CD4-positive, alpha-beta T cell treated with Interleukin-12 subunit alpha and Interleukin-12 subunit beta, for 1 hour (primary cell): ENCODE measurements around the gene ST3GAL5.

Experiments
- DNase-seq: peaks from one replicate; pipeline ENCODE4 v3.0.0-alpha.2; 2020

The ST3GAL5 gene

DNA sequence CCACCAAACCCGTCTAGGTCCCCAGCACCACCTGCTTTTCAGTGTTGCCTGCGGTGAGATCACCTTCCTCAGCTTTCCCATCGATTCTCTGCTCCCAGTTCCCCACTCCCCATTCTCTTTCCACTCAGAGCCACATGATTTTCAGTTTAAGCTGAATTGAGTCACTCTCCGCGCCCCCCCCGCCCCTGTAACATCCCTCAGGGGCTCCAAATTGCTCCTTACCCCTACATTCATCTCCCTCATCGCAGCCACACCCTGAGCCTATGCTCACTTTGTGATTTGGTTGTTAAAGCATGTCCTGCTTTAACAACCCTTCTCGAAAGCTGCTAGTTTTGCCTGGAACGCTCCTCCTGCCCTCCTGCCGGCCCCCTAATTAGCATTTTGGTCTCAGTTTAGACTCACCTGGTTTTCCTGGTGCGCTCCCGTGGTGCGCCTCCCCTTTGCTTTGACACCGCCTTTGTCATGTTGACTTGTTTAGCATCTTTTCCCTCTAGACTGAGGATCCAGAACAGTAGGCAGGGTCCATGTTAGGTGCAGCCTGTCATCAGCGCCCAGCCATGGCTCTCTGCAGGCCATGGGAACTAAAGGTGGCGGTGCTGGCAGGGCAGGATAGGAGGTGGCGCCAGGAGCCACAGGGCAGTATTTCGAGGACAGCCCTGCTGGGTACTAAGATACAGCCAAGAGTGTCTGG lies 60.8 kb downstream of the ST3GAL5 start:
- no peak for DNase-seq

DNA sequence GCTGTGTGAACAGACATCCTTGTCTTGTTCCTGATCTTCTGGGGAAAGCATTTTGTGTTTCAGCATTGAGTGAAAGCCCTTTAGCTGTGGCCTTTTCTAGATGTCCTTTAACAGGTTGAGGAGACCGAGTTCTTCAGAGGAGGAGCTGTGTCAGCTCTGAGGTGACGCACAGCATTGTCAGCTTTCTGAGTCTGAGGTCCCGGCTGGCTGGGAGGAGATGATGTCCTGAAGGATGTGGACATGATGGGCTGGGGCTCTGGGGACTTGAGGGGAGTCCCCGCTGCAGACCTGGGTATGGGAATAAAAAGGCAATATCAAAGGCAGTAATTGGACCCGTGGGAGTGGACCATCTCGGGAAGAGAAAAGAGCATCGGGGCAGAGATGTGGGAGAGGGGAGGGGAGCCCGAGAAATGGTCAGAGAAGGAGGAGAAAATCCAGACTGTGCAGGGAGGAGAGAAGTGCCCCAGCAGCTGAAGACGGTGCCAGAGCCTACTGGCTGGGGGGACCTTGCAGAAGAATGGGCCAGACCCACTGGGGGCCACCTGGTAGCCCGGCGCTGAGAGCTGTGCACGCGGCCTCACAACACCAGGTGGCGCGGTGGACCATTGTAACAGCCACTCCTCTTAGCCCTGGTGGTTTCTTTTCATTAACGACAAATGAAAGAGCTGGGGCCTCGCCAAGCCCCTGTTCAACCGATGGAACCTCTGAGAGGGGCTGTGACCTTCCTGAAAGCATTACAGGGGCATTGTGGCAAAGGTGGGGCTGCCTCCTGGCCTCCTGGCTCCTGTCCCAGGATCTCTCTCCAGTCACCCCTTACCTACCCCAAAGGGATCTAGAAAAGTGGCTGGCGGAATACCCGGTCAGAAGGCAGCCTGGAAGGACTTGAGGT lies 61.6 kb downstream of the ST3GAL5 start:
- DNase-seq, result peak; percentile 85

DNA sequence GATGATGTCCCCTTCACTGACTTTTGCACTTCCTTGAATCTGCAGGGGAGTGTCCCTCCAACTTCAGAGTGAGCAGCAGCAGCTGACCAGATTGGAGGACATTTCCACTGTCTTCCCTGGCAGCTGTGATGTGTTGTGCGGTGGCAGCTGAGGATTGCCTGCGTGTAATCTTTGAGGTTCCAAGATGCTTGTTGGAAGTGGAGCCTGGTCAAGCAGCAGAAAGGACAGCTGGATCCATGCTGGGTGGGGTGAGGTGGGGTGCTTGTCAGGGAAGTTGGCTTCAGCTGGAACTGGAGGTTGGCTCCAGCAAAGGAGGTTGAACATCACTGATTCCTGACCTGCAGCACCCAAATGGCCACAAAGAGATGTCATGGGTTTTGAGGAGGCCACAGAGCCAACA lies 64.8 kb downstream of the ST3GAL5 start:
- DNase-seq, result no peak

DNA sequence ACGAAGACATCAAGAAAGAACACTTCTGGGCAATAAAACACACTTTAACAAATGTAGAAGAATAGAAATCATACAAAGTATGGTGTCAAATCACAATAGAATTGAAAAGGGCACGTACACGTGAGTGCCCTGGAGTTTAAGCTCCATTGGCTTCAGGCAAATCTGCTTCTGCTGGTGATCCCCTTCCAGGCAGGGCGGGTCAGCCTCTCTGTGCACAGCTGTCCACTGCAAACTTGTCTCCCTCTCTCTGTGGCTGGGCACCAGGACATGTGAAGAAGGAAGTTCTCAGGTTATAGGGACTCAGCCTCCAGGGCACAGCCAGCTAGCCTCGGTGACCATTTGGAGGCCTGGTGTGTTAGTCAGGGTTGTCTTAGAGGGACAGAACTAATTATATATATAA lies 66.0 kb downstream of the ST3GAL5 start:
- DNase-seq, result no peak

DNA sequence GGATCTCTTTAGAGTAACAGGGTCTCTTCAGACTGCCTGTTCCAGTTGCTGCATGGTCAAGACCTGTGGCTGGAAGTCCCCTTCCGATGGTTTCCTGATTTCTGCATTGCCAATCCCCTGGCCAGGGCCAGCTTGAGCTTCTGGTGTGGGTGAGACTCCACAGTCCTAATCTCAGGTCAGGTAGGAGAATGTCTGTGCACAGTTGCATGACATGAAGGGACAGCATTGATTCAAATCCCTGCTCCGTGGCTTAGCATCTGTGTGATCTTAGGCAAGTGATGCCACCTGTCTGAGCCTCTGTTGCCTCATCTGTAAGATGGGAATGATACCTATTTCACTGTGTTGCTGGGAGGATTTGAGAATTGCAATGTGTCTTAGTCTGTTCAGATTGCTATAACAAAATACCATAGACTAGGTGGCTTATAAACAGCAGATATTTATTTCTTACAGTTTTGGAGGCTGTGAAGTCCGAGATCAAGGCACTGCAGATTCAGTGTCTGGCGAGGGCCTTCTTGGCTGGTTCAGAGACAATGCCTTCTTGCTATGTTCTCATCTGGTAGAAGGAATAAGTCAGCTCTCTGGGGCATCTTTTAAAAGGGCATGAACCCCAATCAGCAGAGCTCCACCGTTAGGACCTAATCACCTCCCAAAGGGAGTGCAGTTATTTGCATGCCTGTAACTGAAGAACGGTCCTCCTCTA lies 68.8 kb downstream of the ST3GAL5 start:
- DNase-seq, result no peak

DNA sequence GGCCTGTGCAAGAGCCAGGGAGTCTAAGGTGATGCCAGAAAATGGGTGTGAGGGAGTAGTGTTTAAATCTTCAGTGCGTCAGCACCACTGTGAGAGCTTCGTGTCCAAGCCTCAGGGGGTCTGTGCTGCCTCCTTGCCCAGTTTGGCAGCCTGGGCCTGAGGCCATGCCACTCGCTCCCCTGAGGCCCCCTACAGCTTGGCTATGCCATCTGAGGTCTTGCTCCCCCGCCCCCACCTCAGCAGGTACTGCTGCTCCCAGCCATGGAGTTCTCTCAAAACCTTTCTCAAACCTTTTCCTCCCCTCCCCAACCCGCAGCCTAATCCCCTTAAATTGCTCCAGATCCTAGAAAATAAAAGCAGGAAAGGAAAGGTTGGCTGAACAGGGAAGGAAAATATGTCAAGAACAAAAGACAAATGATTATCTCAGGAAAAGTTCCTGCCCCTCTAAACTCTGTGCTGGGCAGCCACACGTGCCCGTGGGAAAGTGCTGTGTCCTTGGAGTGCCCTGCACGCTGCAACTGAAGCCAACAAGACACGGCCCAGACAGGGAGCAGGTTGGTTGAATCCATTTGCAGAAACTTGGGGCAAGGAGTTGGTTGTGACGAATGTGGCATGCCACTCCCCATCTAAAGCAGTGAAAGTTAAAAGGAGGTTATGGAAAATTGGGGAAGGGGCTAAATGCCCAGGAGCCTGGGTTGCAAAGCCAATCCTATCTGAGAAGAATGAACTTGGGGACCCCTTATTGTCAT lies 73.8 kb downstream of the ST3GAL5 start:
- no peak for DNase-seq

DNA sequence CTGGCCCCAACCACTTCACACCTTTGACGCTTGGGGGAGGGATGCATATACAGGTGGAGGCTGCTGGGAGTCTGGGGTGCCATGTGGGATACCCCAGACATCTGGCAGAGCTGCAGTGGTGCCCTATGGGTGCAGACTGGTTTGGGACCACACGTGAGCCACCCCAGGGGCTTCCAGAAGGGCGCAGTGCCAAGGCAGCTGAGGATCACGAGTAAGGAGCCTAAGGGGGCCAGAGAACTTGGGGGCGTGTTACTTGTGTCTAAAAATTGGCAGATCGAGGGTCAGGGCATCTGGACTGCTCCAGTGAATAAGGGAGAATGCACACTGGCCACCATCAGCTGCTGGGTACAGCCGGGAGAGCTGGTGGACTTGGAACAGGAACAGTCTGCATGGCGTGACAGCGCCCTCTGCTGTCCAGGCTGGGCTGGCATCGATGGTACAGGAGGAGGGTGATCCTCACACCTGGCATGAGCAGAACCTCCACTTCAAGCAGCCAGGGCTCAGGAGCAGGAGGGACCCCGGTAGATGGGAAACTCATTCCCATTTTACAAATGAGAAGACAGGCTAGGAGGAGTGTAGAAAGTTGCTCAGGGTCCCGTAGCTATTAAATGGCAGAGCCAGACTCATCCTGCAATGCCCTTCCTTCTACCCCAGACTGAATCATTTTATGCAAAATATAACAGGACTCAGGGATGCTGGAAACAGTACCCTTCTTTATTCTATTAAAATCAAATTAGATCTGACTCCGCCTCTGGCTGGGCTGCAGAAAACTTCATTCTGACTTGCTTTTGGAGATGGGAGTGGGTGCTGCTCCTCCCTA lies 74.6 kb downstream of the ST3GAL5 start:
- peak; percentile 77 for DNase-seq

DNA sequence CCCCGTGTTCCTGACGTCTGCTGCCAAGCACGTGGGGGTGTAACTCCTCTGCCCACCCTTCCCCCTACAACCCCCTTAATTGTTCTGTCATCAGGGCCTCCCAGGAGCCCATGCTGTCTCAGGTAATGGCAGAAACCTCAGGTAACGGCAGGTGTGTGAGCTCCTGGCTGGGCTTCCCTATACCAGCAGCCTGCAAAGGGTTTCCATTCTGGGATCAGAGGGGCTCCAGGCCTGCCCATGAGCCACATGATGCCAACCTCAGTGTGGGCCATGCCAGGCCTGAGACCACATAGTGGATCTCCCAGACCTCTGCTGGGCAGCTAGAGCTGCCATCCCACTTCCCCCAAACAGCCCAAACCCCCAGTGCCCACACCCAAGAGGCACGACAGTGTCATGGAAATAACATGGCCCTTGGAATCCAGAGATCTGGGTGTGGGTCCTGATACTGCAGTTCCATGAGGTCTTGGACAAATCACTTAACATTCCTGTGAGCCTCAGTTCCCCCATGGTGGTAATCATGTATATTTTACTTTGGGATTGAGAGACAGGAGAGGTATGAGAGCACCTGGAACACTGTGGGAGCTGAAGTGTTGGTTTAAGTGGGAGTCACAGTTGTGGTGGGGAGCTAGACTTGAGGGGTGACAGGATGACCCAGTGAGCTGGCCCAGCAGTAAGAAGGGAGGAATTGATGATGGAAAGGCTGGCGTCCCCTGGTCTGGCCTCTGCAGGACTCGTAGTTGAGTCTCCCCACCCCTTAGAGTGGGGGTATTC lies 75.4 kb downstream of the ST3GAL5 start:
- no peak for DNase-seq

DNA sequence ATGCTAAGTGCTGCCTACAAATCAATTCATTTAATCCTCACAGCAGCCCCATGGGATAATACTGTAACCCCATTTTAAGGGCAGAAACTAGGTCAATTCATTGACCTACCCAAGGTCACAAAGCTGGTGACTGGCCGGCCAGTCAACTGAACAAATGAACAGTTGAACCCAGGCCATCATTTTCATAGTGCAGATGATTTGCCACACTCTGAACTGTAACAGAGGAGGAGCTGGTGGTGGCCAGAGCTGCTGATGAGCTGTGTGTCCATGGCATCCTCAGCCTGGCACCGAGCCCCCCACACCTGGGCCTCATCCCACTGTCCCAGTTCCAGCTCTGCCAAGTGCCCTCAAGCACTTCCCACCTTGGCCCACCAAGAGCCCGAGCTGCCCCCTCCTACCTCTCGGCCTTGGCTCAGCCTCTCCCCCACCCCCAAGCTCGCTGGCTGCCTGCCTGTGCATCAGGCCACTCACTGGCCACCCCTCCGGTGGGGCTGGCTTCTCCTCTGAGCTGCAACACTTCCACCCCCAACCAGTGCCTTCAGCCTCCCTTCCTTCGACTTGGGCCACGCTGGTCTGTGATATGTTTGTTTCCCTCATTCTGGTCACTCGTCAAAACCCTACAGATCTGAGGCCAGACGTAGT lies 76.6 kb downstream of the ST3GAL5 start:
- DNase-seq, result no peak

DNA sequence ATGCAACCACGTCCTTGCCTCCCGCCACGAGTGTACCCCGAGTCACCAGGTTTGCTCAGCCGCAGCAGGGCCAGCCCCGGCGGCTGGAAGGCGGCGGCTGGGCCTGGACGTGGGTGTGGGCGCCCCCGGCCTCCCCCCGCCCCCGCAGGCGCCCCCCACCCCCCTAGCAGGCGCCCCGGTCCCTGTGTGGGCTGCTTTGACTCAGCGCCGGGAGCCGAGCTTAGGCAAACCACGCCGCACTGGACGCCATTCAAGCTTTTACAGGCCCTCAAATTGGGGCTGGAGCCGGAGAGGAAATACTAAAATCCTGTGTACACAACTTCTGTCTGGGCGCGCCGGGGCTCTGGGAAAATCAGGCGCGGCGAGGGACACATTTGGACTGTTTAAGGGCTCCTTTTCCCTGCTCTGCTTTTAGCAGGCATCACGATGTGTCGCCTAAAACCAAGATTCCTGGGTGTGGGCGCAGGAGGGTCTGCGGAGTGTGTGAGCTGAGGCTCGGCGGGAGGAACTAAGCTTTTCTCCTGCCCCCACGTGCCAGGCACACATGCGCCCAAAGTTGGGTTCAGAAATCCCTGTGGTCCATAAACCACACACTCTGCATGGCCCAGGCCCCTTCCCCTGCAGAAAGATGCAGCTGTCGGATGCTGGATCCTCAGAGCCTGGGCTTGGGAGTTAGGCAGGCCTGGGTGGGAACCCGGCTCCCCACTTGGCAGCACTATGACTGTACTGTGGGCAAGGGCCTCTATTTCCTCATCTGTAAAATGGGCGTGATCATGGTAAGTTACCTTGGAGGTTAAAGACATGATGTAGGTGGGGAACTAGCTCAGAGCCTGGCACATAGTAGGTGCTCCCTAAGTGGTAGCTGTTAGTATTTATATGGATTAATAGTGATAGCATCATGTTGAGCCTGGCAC lies 77.4 kb downstream of the ST3GAL5 start:
- no peak for DNase-seq

DNA sequence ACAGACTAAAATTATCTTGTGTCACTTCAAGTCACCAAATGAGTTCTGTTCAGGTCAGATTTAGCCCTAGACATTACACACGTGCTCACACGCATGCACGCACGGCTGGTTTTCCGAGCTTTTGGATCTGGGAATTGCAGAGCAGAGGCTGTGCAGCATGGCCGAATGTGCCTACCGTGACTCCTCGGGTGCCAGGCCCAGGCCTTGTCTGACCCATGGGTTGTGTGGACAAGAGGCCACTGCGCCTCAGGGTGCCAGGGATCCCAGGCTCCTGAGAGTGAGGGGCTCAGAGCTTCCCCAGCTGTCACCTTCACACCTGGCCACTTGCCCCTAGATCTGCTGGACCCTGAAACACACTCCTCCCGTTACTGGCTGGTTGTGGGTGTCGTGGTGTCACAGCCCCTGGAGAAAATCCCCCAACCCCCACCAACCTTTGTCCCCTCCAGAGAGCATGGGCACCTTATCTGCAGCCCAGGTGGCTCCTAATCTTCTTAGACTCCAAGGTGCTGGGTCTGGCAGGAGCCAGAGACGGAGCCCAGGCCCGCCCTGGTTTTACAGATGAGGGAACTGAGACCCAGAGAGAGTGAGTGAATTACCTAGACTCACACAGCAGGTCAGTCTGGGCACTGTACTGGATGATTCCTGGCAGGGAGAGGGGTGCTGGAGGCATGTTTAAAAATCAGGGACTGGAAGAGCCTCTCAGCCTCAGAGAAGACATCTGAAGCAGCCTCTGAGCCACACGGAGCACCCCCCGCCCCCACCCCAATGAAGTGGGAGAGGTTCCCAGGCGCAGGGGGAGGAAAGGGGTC lies 78.2 kb downstream of the ST3GAL5 start:
- no peak for DNase-seq

DNA sequence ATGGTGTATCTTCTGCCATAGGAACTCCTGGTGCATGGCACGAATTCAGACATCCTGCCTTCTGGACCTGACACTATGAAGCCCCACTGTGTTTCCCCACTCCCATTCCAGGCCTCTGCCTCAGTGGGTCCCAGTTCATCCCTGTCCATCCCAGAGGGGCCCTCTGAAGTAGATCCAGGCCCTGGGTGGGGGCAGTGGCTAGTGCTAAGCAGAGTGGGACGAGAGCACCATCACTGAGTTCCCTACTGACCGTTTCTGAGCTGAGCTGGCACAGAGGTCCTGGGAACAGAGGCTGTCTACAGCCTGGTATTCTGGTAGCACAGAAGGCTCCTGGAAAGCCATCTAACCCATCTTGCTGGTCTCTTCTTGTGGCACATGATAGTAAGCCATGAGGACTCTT lies 81.0 kb downstream of the ST3GAL5 start:
- no peak for DNase-seq

DNA sequence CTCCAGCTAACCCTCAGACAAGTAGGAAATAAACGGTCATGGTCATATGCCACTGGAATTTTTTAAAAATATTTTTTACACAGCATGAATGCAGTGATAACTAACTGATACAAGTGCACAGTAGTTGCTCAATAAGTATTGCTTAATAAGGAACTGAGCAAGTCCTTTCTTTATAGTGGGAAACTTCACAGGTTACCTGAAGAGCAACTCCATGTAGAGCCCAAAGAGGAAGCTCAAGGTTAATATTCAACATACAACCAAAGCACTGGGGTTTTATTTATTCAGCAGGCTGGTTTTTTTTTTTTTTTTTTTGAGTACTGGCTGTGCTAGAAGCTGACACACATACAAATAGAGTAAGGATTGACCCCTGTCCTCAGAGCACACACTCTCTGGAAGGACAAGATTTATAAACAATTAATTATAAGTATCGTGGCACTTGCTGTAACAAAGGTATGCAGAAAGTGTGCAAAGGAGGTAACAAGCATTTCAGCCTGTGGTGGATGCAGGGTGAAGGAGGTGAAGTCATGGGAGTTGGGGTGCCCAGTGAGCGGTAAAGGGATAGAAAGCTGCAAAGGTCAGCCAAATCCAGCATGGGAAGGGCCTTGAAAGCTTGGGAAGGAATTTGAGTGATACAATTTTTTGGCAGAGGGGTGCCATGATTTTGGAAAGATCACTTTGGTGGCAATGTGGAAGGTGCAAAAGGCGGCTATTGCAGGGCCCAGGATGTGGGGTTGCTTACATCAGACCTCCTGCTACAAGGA lies 82.3 kb downstream of the ST3GAL5 start:
- no peak for DNase-seq

DNA sequence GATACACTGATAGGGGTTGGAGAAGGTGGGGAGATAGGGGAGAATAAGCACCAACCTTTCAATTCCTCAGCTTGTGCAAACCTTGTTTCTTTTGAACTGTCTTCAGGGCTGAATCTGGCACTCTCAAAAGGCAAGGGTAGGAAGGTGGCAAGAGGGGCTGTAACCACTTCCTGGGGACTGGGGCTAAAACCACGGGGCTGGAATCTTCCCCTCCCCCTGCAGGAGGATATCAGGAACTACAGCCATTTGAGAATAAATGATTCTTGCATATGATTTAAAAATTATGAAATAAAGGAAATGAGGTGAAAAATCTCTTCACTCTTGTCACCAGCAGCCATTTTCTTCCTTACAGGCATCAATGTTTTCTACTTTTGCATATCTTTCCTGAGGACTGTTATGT lies 84.2 kb downstream of the ST3GAL5 start:
- DNase-seq, result peak; percentile 17

DNA sequence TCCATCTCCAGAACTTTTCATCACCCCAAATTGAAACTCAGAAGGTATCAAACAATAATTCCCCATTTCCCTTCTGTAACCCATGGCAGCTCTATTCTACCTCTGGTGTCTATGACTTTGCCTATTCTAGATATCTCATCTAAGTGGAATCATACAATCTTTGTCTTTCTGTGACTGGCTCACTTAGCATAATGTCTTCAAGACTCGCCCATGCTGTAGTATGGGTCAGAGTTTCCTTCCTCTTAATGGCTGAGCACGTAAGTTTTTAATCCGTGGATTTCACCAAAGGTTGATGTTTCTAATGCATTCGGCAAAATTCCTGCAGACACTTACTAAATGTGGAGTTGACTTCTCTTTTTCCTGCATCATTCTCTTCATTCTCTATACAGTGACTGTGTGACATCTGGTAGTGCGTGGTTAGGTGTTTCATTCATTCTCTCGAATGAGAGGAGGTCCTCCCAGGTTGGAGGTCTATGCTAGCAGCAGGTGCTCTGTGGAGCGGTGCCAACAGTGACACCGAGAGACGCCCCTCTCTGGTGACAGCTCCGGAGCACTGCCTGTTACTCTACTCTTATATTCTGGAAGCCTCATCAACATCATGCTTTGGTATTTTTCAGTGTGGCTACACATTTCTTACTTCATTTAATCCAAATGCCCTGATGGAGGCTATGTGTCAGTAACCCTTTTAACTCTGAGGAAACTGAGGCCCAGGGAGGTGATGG lies 84.9 kb downstream of the ST3GAL5 start:
- no peak for DNase-seq

DNA sequence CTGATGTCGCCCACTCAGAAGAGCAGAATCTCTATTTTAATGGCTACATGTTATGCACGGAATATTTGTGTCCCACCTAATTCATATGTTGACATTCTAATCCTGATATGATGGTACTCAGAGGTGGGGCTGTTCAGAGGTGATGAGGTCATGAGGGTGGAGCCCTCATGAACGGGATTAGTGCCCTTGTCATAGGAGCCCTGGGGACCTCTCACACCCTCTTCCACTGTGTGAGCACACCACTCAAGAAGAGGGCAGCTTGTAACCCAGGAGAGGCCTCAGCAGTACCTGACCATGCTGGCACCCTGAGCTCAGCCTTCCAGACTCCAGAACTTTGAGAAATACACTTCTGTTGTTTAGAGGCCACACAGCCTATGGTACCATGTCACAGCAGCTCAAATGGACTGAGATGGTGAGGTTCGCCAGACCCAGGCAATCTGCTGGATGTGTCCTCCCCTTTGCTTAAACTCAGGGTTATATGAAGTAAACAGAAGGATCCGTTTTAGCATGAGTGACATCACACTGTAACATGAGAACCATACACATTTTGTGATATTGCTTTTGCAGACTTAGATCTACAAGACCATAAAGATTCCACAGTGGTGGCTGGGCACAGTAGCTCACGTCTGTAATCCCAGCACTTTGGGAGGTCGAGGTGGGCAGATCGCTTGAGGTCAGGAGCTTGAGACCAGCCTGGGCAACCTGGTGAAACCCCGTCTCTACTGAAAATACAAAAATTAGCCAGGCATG lies 86.3 kb downstream of the ST3GAL5 start:
- DNase-seq, result no peak

DNA sequence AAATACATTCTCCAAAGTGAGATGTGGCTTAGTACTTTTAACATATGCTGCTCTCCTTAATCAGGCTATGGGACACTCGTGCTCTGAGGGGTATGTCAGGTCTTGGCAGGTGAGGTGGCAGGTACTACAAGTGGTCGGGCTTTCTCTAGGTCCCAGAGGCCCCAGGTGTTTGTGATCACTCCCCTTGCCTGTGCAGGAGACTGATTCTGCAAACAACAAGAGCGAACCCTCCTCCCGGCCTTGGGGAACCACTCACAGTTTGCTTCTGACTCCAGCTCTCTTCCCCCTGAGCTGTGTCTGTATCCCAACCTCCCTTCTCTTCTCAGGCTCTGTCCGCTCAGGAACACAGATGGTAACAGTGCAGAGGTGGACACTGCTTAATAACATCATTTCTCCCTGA lies 86.9 kb downstream of the ST3GAL5 start:
- no peak for DNase-seq
